ENCODE data around the gene ADGB. TPM values are rescaled to one million over a fixed set of nuclear protein-coding genes. Genes with fewer than 3 reads are reported as not detected.

The ADGB gene
- polyA plus RNA-seq, 6 donors from 2014 or later: not detected

- Mint-ChIP-seq H3K4me3 (no peak overlapping the region), H3K27ac (no peak overlapping the region), H3K9me3 (peaks cover 0 to 3% (median 0%) of the 10 kb centered on the region in 7 donors), H3K36me3 (no peaks in the 10 kb centered on the region), H3K27me3 (no peaks in the 10 kb centered on the region), H3K4me1 (peaks cover 0 to 5% (median 0%) of the 10 kb centered on the region in 3 donors)
- DNase-seq (no peak), ATAC-seq (ENCODE audit: low read depth in 2 of 2) (no peak)
Observed at GRCh38 chr6:146592451-146592850, 6.3 kb upstream of the ADGB start.

DNA sequence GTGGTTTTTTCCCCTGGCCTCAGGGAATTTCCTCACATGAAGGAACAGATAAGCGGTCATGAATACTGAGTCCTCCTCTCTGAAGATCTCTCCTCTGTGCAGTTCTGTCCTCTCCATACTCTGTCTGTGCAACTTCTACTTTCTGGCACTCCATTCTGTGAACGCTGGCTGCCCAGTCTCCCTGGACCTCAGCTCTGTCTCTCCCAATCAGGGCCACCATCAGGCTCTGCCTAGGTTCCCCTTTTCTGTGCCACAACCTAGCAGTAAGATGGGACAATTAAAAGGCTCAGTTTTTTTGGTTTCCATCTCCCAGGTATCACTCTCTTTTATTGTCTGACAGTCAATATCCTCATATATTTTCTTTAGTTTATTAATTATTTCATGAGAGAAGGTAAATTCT lies 4.8 kb upstream of the ADGB start:
- H3K36me3 Mint-ChIP-seq: no peaks in the 10 kb centered on the region
- DNase-seq (no peak), ATAC-seq (ENCODE audit: low read depth in 2 of 2) (no peak)
- H3K9me3 Mint-ChIP-seq: peaks cover 0 to 5% (median 1%) of the 10 kb centered on the region in 7 donors
- H3K4me3 Mint-ChIP-seq: no peak overlapping the region
- no peak overlapping the region for H3K27ac Mint-ChIP-seq
- H3K27me3 Mint-ChIP-seq: peaks cover 9% of the 10 kb centered on the region in 3 donors
- peaks cover 2 to 6% (median 2%) of the 10 kb centered on the region in 3 donors for H3K4me1 Mint-ChIP-seq

DNA sequence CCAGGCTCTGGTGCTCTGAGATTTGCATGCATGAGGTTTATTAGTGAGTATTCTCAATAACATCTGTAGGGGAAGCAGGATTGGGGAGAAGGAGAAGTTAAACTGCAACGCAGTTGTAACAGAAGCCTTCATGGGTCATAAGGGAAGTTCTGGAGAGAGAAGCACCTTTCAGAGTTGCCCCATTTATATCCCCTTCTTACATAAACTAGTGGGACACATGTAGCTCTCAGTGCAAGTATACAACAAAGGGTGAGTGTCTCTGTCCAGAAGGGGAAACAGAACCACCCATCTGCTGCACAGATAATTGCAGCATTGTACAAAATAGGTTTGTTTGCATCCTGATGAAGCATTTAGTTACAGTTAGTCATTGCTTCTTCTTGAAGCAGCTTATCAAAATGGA lies 4.3 kb upstream of the ADGB start:
- Mint-ChIP-seq H3K36me3 (no peaks in the 10 kb centered on the region), H3K4me3 (no peak overlapping the region), H3K4me1 (peaks cover 7 to 10% (median 7%) of the 10 kb centered on the region in 3 donors), H3K27me3 (peaks cover 12 to 14% (median 13%) of the 10 kb centered on the region in 3 donors), H3K27ac (no peak overlapping the region), H3K9me3 (peaks cover 0 to 9% (median 1%) of the 10 kb centered on the region in 7 donors)
- DNase-seq: no peak
- no peak for ATAC-seq (ENCODE audit: low read depth in 2 of 2)

- no peak overlapping the region for H3K27ac Mint-ChIP-seq
- DNase-seq (no peak), ATAC-seq (ENCODE audit: low read depth in 2 of 2) (peak; percentile 40 to 57)
- peaks cover 0 to 13% (median 1%) of the 10 kb centered on the region in 7 donors for H3K9me3 Mint-ChIP-seq
- no peak overlapping the region for H3K4me3 Mint-ChIP-seq
- H3K36me3 Mint-ChIP-seq: no peaks in the 10 kb centered on the region
- H3K4me1 Mint-ChIP-seq: peaks cover 7 to 12% (median 10%) of the 10 kb centered on the region in 3 donors
- H3K27me3 Mint-ChIP-seq: peaks cover 15 to 27% (median 23%) of the 10 kb centered on the region in 3 donors
Observed at GRCh38 chr6:146595972-146596731, 2.6 kb upstream of the ADGB start.

DNA sequence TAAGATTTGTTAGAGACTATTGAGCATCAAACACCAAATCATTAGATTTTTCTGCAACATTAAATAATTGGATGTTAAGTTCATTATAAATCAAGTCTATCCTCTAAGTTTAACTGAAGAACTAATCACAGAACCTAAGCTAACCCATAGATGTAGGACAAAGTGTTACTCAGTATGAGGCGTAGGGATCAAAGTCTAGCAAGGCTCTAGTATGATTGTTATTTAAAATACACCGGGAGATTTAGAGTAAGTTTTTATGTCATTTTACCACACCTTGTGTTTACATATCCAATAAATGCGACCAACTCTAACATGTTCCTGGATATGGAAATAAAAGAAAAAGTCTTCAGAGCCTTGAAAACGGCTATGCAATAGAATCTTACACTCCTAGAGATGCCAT lies 2.6 kb downstream of the ADGB start:
- Mint-ChIP-seq H3K27ac (no peak overlapping the region), H3K4me1 (peaks cover 6 to 12% (median 7%) of the 10 kb centered on the region in 3 donors), H3K27me3 (peaks cover 19 to 27% (median 23%) of the 10 kb centered on the region in 3 donors), H3K36me3 (no peaks in the 10 kb centered on the region), H3K4me3 (no peak overlapping the region), H3K9me3 (peaks cover 0 to 13% (median 0%) of the 10 kb centered on the region in 7 donors)
- no peak for DNase-seq
- ATAC-seq (ENCODE audit: low read depth in 2 of 2): no peak

- H3K4me1 Mint-ChIP-seq: peaks cover 6 to 12% (median 7%) of the 10 kb centered on the region in 3 donors
- H3K36me3 Mint-ChIP-seq: no peaks in the 10 kb centered on the region
- no peak for DNase-seq
- H3K27ac Mint-ChIP-seq: no peak overlapping the region
- H3K4me3 Mint-ChIP-seq: no peak overlapping the region
- ATAC-seq (ENCODE audit: low read depth in 2 of 2): no peak
- peaks cover 19 to 27% (median 23%) of the 10 kb centered on the region in 3 donors for H3K27me3 Mint-ChIP-seq
- peaks cover 0 to 13% (median 0%) of the 10 kb centered on the region in 7 donors for H3K9me3 Mint-ChIP-seq
Observed at GRCh38 chr6:146602526-146602925, 3.8 kb downstream of the ADGB start.

- Mint-ChIP-seq H3K9me3 (peaks cover 0 to 5% (median 2%) of the 10 kb centered on the region in 7 donors), H3K4me1 (no peaks in the 10 kb centered on the region), H3K27me3 (no peaks in the 10 kb centered on the region), H3K4me3 (no peak overlapping the region), H3K27ac (no peak overlapping the region), H3K36me3 (no peaks in the 10 kb centered on the region)
- DNase-seq (no peak), ATAC-seq (ENCODE audit: low read depth in 2 of 2) (no peak)
Observed at GRCh38 chr6:146613947-146614346, 15.2 kb downstream of the ADGB start.

DNA sequence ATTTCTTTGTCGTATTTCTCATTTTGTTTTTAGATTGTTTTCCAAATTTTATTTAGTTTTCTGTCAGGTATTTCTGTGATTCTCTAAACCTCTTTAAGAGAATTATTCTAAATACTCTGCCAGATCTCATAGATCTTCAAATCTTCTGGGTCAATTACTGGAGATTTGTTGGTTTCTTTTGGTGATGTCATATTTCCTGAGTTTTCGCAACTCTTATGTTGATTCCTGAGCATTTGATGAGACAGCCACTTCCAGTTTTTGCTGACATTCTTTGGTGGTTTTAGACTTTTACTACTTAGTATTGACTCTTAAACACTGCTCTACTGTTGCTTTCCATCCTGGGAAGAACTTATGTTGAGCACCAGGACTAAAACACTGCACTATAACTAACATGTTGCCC lies 21.9 kb downstream of the ADGB start:
- no peak for DNase-seq
- no peak for ATAC-seq (ENCODE audit: low read depth in 2 of 2)
- Mint-ChIP-seq H3K27ac (no peak overlapping the region), H3K36me3 (no peaks in the 10 kb centered on the region), H3K4me1 (no peaks in the 10 kb centered on the region), H3K4me3 (no peak overlapping the region), H3K9me3 (peaks cover 0 to 8% (median 5%) of the 10 kb centered on the region in 7 donors), H3K27me3 (no peaks in the 10 kb centered on the region)

DNA sequence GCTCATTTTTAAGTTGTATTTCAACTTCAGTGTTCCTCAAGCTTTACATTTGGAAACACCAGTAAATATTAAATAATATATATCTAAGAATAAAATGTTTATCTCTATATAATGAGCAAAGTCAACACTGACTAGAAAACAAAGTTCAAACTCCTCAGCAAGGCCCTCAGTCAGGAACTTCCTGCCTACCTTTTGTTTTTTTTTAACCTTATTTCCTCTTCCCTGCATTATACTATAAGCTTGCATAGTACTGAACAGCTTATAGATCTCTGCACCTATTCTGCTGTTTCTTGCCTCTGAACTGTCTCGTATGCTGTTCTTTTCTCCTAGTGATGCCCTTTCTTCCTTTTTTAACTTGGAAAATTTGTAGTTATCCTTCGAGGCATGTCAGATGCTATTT lies 29.6 kb downstream of the ADGB start:
- Mint-ChIP-seq H3K27me3 (no peaks in the 10 kb centered on the region), H3K36me3 (no peaks in the 10 kb centered on the region), H3K27ac (no peak overlapping the region), H3K4me1 (no peaks in the 10 kb centered on the region), H3K4me3 (no peak overlapping the region), H3K9me3 (peaks cover 0 to 6% (median 3%) of the 10 kb centered on the region in 7 donors)
- no peak for DNase-seq
- ATAC-seq (ENCODE audit: low read depth in 2 of 2): no peak

DNA sequence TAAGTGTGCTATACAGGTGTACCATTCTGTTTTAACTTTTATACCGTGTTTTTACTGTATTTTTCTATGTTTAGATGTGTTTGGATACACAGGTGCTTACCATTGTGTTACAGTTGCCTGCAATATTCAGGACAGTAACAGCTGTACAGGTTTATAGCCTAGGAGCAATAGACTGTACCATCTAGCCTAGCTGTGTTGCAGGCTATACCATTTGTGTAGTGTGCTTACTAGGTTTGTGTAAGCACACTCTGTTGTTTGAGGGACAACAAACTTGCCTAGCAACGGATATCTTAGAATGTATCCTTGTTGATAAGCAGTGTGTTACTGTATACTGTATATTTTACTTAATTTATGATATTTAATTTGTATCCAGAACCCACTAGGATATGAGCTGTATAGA lies 35.2 kb downstream of the ADGB start:
- H3K27ac Mint-ChIP-seq: no peak overlapping the region
- H3K36me3 Mint-ChIP-seq: no peaks in the 10 kb centered on the region
- no peak for DNase-seq
- no peaks in the 10 kb centered on the region for H3K4me1 Mint-ChIP-seq
- no peaks in the 10 kb centered on the region for H3K27me3 Mint-ChIP-seq
- H3K4me3 Mint-ChIP-seq: no peak overlapping the region
- no peak for ATAC-seq (ENCODE audit: low read depth in 2 of 2)
- H3K9me3 Mint-ChIP-seq: peaks cover 0 to 4% (median 2%) of the 10 kb centered on the region in 7 donors

- no peak overlapping the region for H3K4me3 Mint-ChIP-seq
- no peaks in the 10 kb centered on the region for H3K36me3 Mint-ChIP-seq
- no peak for ATAC-seq (ENCODE audit: low read depth in 2 of 2)
- H3K27ac Mint-ChIP-seq: no peak overlapping the region
- DNase-seq: no peak
- H3K27me3 Mint-ChIP-seq: no peaks in the 10 kb centered on the region
- H3K4me1 Mint-ChIP-seq: no peaks in the 10 kb centered on the region
- peaks cover 0 to 4% (median 2%) of the 10 kb centered on the region in 7 donors for H3K9me3 Mint-ChIP-seq
Observed at GRCh38 chr6:146635165-146635564, 36.4 kb downstream of the ADGB start.

- no peak overlapping the region for H3K27ac Mint-ChIP-seq
- H3K27me3 Mint-ChIP-seq: no peaks in the 10 kb centered on the region
- H3K9me3 Mint-ChIP-seq: peaks cover 0 to 4% (median under 1%) of the 10 kb centered on the region in 7 donors
- ATAC-seq (ENCODE audit: low read depth in 2 of 2) (no peak), DNase-seq (no peak)
- no peaks in the 10 kb centered on the region for H3K4me1 Mint-ChIP-seq
- H3K4me3 Mint-ChIP-seq: no peak overlapping the region
- no peaks in the 10 kb centered on the region for H3K36me3 Mint-ChIP-seq
Observed at GRCh38 chr6:146636481-146636880, 37.7 kb downstream of the ADGB start.

GRCh38 chr6:146642921-146643320 lies 44.1 kb downstream of the ADGB start:
- Mint-ChIP-seq H3K9me3 (peaks cover 0 to 7% (median 2%) of the 10 kb centered on the region in 7 donors), H3K27ac (no peak overlapping the region), H3K27me3 (no peaks in the 10 kb centered on the region), H3K36me3 (no peaks in the 10 kb centered on the region), H3K4me1 (no peaks in the 10 kb centered on the region), H3K4me3 (no peak overlapping the region)
- DNase-seq (no peak), ATAC-seq (ENCODE audit: low read depth in 2 of 2) (no peak)

DNA sequence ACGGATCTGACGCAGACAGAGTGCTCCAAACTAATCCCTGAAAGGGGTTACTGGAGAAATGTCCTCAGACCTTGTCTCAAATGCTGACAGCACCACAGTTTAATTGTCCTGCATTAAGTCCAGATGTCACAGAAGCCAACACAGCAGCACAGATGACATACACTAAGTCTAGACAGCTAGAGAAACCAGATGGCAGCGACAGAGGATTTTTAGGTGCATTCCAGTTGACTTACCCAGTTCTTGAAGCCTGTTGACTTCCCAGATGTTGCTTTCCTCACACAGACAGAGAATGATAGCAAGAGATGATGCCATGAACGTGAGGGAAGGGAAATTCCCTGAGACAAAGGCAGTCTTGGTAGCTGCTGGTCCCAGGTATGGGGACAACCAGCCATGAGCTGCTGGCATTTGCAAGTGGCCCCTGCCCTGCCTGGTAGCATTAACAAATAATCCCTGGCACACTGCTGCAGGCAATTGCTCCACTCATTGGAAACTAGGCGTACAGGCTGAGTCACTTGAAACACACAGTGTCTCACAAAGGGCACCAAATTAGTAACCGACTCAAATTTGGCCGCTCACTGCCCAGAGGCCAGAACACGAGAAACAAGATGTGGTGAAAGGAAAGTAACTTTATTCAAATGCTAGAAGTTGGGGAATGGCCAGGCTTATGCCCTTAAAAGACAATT lies 52.2 kb downstream of the ADGB start:
- Mint-ChIP-seq H3K27me3 (no peaks in the 10 kb centered on the region), H3K36me3 (no peaks in the 10 kb centered on the region), H3K9me3 (peaks cover 0 to 10% (median 3%) of the 10 kb centered on the region in 7 donors), H3K4me1 (no peaks in the 10 kb centered on the region), H3K4me3 (no peak overlapping the region), H3K27ac (no peak overlapping the region)
- no peak for ATAC-seq (ENCODE audit: low read depth in 2 of 2)
- no peak for DNase-seq
